BJ (cell line): ENCODE results near the gene SELENOO. TPM values are rescaled to one million over a fixed set of nuclear protein-coding genes. Genes with fewer than 3 reads are reported as not detected.

Source experiments
- CTCF ChIA-PET: fragments of 350-600 bp; formaldehyde crosslinking; extraction: SDS; loops from one replicate; lab custom pipeline; 2021; ENCODE audit warnings: antibody characterized with exemption, inconsistent platforms; lab: Yijun Ruan, JAX
- POLR2A ChIA-PET: fragments of 300-600 bp; sonication (Branson Sonifier 250); formaldehyde crosslinking; extraction: SDS; loops from one replicate; lab custom pipeline; 2021; ENCODE audit warnings: antibody characterized with exemption; lab: Charles Lee
- DNase-seq: peaks from one replicate; pipeline ENCODE4 v3.0.0-alpha.2; 2011; ENCODE audit warnings: low read depth
- H3K27me3 ChIP-seq: 2 replicates; pipeline ENCODE4 v1.6.0; 2011; ENCODE audit warnings: low read length; ENCODE audit not compliant: control insufficient read depth, insufficient read depth
- H3K36me3 ChIP-seq: 2 replicates; pipeline ENCODE4 v1.5.1; 2011; ENCODE audit warnings: low read length; ENCODE audit not compliant: control insufficient read depth, insufficient read depth
- H3K4me3 ChIP-seq: 2 replicates; pipeline ENCODE4 v1.5.1; 2011; ENCODE audit warnings: low read depth, mild to moderate bottlenecking, control low read depth, low read length
- polyA minus RNA-seq: library from RNA; depleted of rRNA, polyadenylated mRNA; stranded (reverse); fragments of >200 nt; gene quantifications from 2 replicates; pipeline ENCODE4 v1.2.3, GENCODE V29; 2011; rRNA and poly(A)+ RNA removed
- polyA plus RNA-seq: library from polyadenylated mRNA; depleted of rRNA; stranded (reverse); fragments of >200 nt; gene quantifications from 2 replicates; pipeline ENCODE4 v1.2.3, GENCODE V29; 2011; rRNA removed
- TF ChIP-seq, protein P1 (sequence below): IDR thresholded peaks from 2 replicates; pipeline ENCODE4 v1.5.1; 2011; ENCODE audit warnings: low read depth, mild to moderate bottlenecking, control low read depth, inconsistent platforms, low read length, moderate library complexity; ENCODE audit not compliant: insufficient read depth

Gene SELENOO, protein sequence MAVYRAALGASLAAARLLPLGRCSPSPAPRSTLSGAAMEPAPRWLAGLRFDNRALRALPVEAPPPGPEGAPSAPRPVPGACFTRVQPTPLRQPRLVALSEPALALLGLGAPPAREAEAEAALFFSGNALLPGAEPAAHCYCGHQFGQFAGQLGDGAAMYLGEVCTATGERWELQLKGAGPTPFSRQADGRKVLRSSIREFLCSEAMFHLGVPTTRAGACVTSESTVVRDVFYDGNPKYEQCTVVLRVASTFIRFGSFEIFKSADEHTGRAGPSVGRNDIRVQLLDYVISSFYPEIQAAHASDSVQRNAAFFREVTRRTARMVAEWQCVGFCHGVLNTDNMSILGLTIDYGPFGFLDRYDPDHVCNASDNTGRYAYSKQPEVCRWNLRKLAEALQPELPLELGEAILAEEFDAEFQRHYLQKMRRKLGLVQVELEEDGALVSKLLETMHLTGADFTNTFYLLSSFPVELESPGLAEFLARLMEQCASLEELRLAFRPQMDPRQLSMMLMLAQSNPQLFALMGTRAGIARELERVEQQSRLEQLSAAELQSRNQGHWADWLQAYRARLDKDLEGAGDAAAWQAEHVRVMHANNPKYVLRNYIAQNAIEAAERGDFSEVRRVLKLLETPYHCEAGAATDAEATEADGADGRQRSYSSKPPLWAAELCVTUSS
- polyA plus RNA-seq (8.0 and 16.7 TPM in 2 replicates), polyA minus RNA-seq (5.9 and 6.0 TPM in 2 replicates)

GRCh38 chr22:50200461-50201190, at the start of gene SELENOO:
TSS of gene SELENOO (plus strand) at chr22:50201011. CDS start at chr22:50201037, 26 bp downstream.
- CTCF ChIA-PET = interaction anchor here (1.0 to 1.1 kb wide), 2 partner anchors 10 to 297 kb away, joined by 4 to 5 read pairs; no protein-coding TSS in a partner anchor
- DNase-seq = no peak
- no peaks in the 10 kb centered on the region for H3K27me3 ChIP-seq
- peaks cover 16% of the 10 kb centered on the region for H3K36me3 ChIP-seq
- peak within 1 kb of the TSS; percentile 61 for H3K4me3 ChIP-seq
- POLR2A ChIA-PET = no interaction called here
- TF ChIP-seq, protein P1, sequence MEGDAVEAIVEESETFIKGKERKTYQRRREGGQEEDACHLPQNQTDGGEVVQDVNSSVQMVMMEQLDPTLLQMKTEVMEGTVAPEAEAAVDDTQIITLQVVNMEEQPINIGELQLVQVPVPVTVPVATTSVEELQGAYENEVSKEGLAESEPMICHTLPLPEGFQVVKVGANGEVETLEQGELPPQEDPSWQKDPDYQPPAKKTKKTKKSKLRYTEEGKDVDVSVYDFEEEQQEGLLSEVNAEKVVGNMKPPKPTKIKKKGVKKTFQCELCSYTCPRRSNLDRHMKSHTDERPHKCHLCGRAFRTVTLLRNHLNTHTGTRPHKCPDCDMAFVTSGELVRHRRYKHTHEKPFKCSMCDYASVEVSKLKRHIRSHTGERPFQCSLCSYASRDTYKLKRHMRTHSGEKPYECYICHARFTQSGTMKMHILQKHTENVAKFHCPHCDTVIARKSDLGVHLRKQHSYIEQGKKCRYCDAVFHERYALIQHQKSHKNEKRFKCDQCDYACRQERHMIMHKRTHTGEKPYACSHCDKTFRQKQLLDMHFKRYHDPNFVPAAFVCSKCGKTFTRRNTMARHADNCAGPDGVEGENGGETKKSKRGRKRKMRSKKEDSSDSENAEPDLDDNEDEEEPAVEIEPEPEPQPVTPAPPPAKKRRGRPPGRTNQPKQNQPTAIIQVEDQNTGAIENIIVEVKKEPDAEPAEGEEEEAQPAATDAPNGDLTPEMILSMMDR = no peak

GRCh38 chr22:50151571-50152537, 49.0 kb upstream of the SELENOO start:
- Histone ChIP-seq H3K27me3 (no peaks in the 10 kb centered on the region), H3K36me3 (peaks cover 2% of the 10 kb centered on the region), H3K4me3 (no peak overlapping the region)
- TF ChIP-seq, protein P1 = no peak
- no peak for DNase-seq
- POLR2A ChIA-PET = no interaction called here
- CTCF ChIA-PET = interaction anchor here (1.5 kb wide), 1 partner anchor 59 kb away, joined by 4 read pairs; no protein-coding TSS in a partner anchor

GRCh38 chr22:50153056-50153755, 47.6 kb upstream of the SELENOO start:
- CTCF ChIA-PET = no interaction called here
- DNase-seq = no peak

GRCh38 chr22:50153756-50154140, 47.1 kb upstream of the SELENOO start:
- TF ChIP-seq, protein P1 = no peak
- CTCF ChIA-PET = no interaction called here

More at GRCh38 chr22:50153056-50153755, 47.6 kb upstream of the SELENOO start:
- Histone ChIP-seq H3K4me3 (no peak overlapping the region), H3K27me3 (no peaks in the 10 kb centered on the region), H3K36me3 (peaks cover 3% of the 10 kb centered on the region)
- TF ChIP-seq, protein P1 = no peak
- POLR2A ChIA-PET = no interaction called here

More at GRCh38 chr22:50153756-50154140, 47.1 kb upstream of the SELENOO start:
- Histone ChIP-seq H3K4me3 (no peak overlapping the region), H3K36me3 (peaks cover 6% of the 10 kb centered on the region), H3K27me3 (no peaks in the 10 kb centered on the region)
- no peak for DNase-seq
- POLR2A ChIA-PET = no interaction called here
